Measurements from ENCODE around the gene SPINK8.
"Not testable (repeated sequence)": the region's sequence is repeated elsewhere in the genome, so short reads cannot be mapped to it uniquely, and the experiment has no call there.

Gene SPINK8

GRCh38 chr3:48276911-48277641, 56.4 kb downstream of the SPINK8 start:
- DNase-seq: no peak

- no peak for DNase-seq
These were observed 58.0 kb downstream of the SPINK8 start for GRCh38 chr3:48275287-48276027.

- no peak for DNase-seq
These were observed 59.0 kb downstream of the SPINK8 start for GRCh38 chr3:48274452-48274851.

GRCh38 chr3:48273594-48274211, 59.8 kb downstream of the SPINK8 start:
- DNase-seq: peak; percentile 51

DNA sequence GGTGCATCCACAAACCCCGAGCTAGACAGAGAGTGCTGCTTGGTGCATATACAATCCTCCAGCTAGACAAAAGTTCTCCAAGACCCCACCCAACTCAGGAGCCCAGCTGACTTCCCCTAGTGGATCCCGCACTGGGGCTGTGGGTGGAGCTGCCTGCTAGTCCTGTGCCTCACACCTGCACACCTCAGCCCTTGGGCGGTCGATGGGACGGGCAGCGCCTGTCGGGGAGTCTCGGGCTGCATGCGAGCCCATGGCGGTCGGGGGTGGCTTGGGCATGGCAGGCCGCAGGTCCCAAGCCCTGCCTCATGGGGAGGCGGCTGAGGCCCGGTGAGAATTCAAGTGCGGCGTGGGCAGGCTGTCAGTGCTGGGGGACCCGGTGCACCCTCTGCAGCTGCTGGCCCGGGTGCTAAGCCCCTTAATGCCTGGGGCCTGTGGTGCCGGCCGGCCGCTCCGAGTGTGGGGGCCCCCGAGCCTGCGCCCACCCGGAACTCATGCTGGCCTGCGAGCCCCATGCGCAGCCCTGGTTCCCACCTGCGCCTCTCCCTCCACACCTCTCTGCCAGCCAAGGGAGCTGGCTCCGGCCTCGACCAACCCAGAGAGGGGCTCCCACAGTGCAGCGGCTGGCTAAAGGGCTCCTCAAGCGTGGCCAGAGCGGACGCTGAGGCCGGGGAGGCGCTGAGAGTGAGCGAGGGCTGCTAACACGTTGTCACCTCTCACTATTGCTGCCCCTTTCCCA, 61.5 kb downstream of the SPINK8 start:
- DNase-seq: no peak

DNA sequence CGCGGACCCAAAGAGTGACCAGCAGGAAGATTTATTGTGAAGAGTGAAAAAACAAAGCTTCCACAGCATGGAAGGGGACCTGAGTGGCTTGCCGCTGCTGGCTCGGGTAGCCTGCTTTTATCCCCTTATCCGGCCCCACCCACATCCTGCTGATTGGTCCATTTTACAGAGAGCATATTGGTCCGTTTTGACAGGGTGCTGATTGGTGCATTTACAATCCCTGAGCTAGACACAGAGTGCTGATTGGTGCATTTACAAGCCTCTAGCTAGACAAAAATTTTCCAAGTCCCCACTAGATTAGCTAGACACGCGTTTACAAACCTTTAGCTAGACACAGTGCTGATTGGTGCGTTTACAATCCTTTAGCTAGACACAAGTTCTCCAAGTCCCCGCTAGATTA, 62.2 kb downstream of the SPINK8 start:
- not testable (repeated sequence) for DNase-seq

DNA sequence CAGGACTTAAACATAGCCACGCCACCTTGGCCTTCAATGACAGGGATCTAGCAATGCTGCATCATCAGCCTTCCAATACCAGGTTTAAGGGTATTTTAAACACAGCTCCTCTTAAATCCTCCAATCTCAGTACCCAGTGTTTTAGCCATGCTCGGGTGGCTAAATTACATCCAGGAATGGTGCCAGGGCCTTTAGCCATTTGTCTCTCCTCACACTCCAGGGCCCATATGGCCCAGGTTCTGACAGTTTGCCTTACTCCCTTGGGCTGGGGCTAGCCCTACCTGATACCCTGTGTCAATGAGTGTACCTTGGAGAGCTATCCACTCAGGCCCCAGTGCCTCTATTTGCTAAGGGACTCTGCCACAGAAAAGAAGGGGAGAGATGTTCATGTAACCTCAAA, 63.2 kb downstream of the SPINK8 start:
- DNase-seq: no peak

- no peak for DNase-seq
These were observed 63.9 kb downstream of the SPINK8 start for GRCh38 chr3:48269592-48269991.

DNA sequence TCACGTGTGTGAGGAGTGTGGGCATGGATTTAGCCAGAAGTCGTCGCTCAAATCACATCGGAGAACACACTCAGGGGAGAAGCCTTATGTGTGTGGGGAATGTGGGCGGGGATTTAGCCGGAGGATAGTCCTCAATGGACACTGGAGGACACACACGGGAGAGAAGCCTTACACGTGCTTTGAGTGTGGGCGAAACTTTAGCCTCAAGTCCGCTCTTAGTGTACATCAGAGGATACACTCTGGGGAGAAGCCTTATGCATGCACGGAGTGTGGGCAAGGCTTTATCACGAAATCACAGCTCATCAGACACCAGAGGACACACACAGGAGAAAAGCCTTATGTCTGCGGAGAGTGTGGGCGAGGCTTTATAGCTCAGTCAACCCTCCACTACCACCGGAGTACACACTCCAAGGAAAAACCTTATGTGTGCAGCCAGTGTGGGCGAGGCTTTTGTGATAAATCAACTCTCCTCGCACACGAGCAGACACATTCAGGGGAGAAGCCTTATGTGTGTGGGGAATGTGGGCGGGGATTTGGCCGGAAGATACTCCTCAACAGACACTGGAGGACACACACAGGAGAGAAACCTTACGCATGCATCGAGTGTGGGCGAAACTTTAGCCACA, 64.4 kb downstream of the SPINK8 start:
- DNase-seq: peak; percentile 46

- peak; percentile 79 for DNase-seq
These were observed 65.0 kb downstream of the SPINK8 start for GRCh38 chr3:48268381-48268935.

DNA sequence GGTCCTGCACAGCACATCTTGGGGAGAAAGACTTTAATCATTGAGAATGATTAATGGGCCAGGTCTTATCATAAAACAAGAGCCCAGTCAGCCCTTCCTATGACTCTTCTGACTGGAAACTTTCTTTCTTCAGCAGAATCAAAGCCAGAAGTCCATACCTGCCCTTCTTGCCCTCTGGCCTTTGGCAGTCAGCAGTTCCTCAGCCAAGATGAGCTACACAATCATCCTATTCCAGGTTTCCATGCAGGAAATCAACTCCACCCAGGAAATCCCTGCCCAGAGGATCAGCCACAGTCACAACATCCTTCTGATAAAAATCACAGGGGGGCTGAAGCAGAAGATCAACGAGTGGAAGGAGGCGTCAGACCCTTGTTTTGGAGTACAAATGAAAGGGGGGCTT, 65.7 kb downstream of the SPINK8 start:
- no peak for DNase-seq

DNA sequence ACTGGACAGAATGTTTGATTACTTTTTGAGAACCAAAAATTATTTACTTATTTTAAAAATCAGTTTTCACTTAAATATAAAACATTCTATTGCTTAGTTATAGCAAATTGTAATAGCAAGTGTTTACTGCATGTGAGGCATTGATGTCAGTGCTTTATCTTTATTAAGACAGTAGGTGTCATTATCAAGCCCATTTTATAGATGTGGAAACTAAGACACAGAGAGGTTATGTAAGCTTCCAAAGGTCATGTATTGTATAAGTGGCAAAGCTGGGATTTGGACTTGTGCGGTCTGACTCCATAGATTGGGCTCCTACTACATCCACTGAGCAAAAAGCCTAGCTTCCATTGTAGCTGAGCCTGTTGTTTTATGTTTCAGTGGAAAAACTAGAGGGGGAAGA, 74.9 kb downstream of the SPINK8 start:
- no peak for DNase-seq

Data from activated CD8-positive, alpha-beta memory T cell treated with anti-CD3 and anti-CD28 coated beads, Interleukin-2, amount 50 U/mL, for 4 hours (primary cell).